GM23338 (cell line): ENCODE data around the gene E2F3. TPM values are rescaled to one million over a fixed set of nuclear protein-coding genes. Genes with fewer than 3 reads are reported as not detected.

Experiments
- ATAC-seq: fragments of 200-7000 bp; cut with Tn5 transposase; 3 replicates; pipeline ENCODE4 v1.9.1; 2020
- DNase-seq: peaks from one replicate; pipeline ENCODE4 v3.0.0-alpha.2; 2015; ENCODE audit warnings: low spot score
- H2AFZ ChIP-seq: fragments of 200-600 bp; sonication (generic); 2 replicates; pipeline ENCODE4 v1.8.0; 2016; ENCODE audit warnings: antibody characterized with exemption, mild to moderate bottlenecking, moderate library complexity
- H3F3A ChIP-seq: fragments of 200-600 bp; sonication (generic); replicated peaks from 2 replicates; pipeline ENCODE4 v1.8.0; 2017; ENCODE audit warnings: antibody characterized with exemption, mixed run types, low read depth
- H3K27ac ChIP-seq: fragments of 200-600 bp; sonication (generic); 2 replicates; pipeline ENCODE4 v1.6.1; 2016; ENCODE audit warnings: low read depth
- H3K27me3 ChIP-seq: fragments of 200-600 bp; sonication (generic); 2 replicates; pipeline ENCODE4 v1.8.0; 2016; ENCODE audit warnings: mild to moderate bottlenecking, mixed run types, moderate library complexity; ENCODE audit not compliant: insufficient read depth
- H3K36me3 ChIP-seq: fragments of 200-600 bp; sonication (generic); 2 replicates; pipeline ENCODE4 v1.8.0; 2016; ENCODE audit warnings: mild to moderate bottlenecking; ENCODE audit not compliant: insufficient read depth
- H3K4me1 ChIP-seq: fragments of 200-600 bp; sonication (generic); 2 replicates; pipeline ENCODE4 v1.8.0; 2016; ENCODE audit warnings: mild to moderate bottlenecking, moderate library complexity; ENCODE audit not compliant: insufficient read depth
- H3K4me2 ChIP-seq: fragments of 200-600 bp; sonication (generic); 2 replicates; pipeline ENCODE4 v1.7.1; 2017; ENCODE audit warnings: mixed run types
- H3K4me3 ChIP-seq: fragments of 200-600 bp; sonication (generic); 2 replicates; pipeline ENCODE4 v1.6.1; 2016; ENCODE audit warnings: mixed run types
- H3K79me2 ChIP-seq: fragments of 200-600 bp; sonication (generic); replicated peaks from 2 replicates; pipeline ENCODE4 v1.8.0; 2017; ENCODE audit warnings: mild to moderate bottlenecking; ENCODE audit not compliant: insufficient read depth
- H3K9me2 ChIP-seq: fragments of 200-600 bp; sonication (generic); 2 replicates; pipeline ENCODE4 v1.8.0; 2017; ENCODE audit not compliant: insufficient read depth
- H4K20me1 ChIP-seq: fragments of 200-600 bp; sonication (generic); replicated peaks from 2 replicates; pipeline ENCODE4 v1.8.0; 2017; ENCODE audit warnings: mild to moderate bottlenecking; ENCODE audit not compliant: insufficient read depth
- H3K27ac Mint-ChIP-seq: 2 replicates; pipeline ENCODE4 v1.8.0; 2020; ENCODE audit warnings: inconsistent platforms, mild to moderate bottlenecking, moderate library complexity, mixed read lengths
- H3K27me3 Mint-ChIP-seq: 3 replicates; pipeline ENCODE4 v1.8.0; 2022; ENCODE audit warnings: low read depth, mild to moderate bottlenecking, moderate library complexity, mixed read lengths, inconsistent platforms; ENCODE audit not compliant: insufficient read depth, poor library complexity
- H3K36me3 Mint-ChIP-seq: 3 replicates; pipeline ENCODE4 v1.8.0; 2021; ENCODE audit warnings: low read depth, mild to moderate bottlenecking, inconsistent platforms, moderate library complexity, mixed read lengths
- H3K4me1 Mint-ChIP-seq: 3 replicates; pipeline ENCODE4 v1.8.0; 2020; ENCODE audit warnings: mild to moderate bottlenecking, inconsistent platforms, mixed read lengths
- H3K4me3 Mint-ChIP-seq: 3 replicates; pipeline ENCODE4 v1.8.0; 2021; ENCODE audit warnings: moderate library complexity, mild to moderate bottlenecking, inconsistent platforms, mixed read lengths
- H3K9me3 Mint-ChIP-seq: 3 replicates; pipeline ENCODE4 v1.8.0; 2020; ENCODE audit warnings: moderate library complexity, mild to moderate bottlenecking, inconsistent platforms, mixed read lengths
- EZH2phosphoT487 ChIP-seq: fragments of 200-600 bp; sonication (generic); IDR thresholded peaks from one replicate; pipeline ENCODE4 v1.8.1; 2018; ENCODE audit warnings: antibody characterized with exemption; ENCODE audit not compliant: unreplicated experiment
- JUNB ChIP-seq: IDR thresholded peaks from one replicate; pipeline ENCODE4 v1.6.1; 2016; ENCODE audit warnings: antibody characterized with exemption; ENCODE audit not compliant: unreplicated experiment
- POLR2AphosphoS5 ChIP-seq: IDR thresholded peaks from 2 replicates; pipeline ENCODE4 v1.6.1; 2016; ENCODE audit warnings: antibody characterized with exemption, low read depth
- STAT1 ChIP-seq: IDR thresholded peaks from one replicate; pipeline ENCODE4 v1.6.1; 2016; ENCODE audit warnings: antibody characterized with exemption; ENCODE audit not compliant: unreplicated experiment
- ZNF114 ChIP-seq: fragments of 250-450 bp; sonication (Bioruptor Pico); IDR thresholded peaks from 2 replicates; pipeline ENCODE4 v1.5.0; 2020; ENCODE audit warnings: mild to moderate bottlenecking, moderate library complexity
- polyA plus RNA-seq: library from polyadenylated mRNA; unstranded; fragments of >200 nt; fragmentation: Nextera tagmentation; extraction: Ambion mirVana; gene quantifications from 2 replicates; pipeline ENCODE4 v1.2.1, GENCODE V29; 2016
- total RNA-seq: library from RNA; depleted of rRNA; stranded (reverse); fragments of >200 nt; shearing (Covaris generic); gene quantifications from 2 replicates; pipeline ENCODE4 v1.2.3, GENCODE V29; 2014
- TF ChIP-seq, protein P1 (sequence below): fragments of 250-450 bp; sonication (Bioruptor Pico); IDR thresholded peaks from 2 replicates; pipeline ENCODE4 v1.5.0; 2020; ENCODE audit warnings: mild to moderate bottlenecking, moderate library complexity

The E2F3 gene
- total and polyA plus RNA-seq, 2 experiments from 2014 or later: 27.2 to 33.5 TPM

DNA sequence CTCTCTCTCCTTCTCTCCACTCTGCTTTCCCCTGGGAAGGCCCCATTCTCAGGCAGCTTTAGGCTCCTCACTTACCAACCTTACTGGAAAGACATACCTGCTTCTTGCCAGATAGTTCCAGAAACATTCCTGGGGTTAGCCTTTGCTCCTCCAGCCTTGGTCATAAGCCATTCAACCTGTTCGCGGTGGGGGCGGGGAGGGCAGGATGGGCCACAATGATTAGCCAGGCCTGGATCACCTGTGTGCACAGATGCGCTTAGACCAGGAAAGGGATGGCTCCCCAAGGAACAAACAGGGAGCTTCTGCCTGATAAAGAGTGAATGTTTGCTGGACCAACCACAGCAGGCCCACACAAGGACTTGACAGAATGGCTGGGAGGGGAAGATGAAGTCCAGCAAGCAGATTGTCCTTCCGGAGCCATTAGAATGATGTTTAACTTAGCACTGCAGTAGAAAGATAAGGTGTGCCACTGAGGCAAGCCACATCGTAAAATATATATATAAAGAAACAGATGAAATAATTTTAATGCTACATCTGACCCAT lies 74.9 kb downstream of the E2F3 start:
- H3K9me2 ChIP-seq: no peaks in the 10 kb centered on the region
- no peak overlapping the region for H2AFZ ChIP-seq
- DNase-seq: no peak
- Mint-ChIP-seq H3K27ac (no peak overlapping the region), H3K36me3 (peaks cover 59% of the 10 kb centered on the region), H3K27me3 (no peaks in the 10 kb centered on the region), H3K4me3 (no peak overlapping the region), H3K9me3 (no peaks in the 10 kb centered on the region), H3K4me1 (peaks cover 3% of the 10 kb centered on the region)
- no peaks in the 10 kb centered on the region for H3K27me3 ChIP-seq
- TF ChIP-seq, protein P1, sequence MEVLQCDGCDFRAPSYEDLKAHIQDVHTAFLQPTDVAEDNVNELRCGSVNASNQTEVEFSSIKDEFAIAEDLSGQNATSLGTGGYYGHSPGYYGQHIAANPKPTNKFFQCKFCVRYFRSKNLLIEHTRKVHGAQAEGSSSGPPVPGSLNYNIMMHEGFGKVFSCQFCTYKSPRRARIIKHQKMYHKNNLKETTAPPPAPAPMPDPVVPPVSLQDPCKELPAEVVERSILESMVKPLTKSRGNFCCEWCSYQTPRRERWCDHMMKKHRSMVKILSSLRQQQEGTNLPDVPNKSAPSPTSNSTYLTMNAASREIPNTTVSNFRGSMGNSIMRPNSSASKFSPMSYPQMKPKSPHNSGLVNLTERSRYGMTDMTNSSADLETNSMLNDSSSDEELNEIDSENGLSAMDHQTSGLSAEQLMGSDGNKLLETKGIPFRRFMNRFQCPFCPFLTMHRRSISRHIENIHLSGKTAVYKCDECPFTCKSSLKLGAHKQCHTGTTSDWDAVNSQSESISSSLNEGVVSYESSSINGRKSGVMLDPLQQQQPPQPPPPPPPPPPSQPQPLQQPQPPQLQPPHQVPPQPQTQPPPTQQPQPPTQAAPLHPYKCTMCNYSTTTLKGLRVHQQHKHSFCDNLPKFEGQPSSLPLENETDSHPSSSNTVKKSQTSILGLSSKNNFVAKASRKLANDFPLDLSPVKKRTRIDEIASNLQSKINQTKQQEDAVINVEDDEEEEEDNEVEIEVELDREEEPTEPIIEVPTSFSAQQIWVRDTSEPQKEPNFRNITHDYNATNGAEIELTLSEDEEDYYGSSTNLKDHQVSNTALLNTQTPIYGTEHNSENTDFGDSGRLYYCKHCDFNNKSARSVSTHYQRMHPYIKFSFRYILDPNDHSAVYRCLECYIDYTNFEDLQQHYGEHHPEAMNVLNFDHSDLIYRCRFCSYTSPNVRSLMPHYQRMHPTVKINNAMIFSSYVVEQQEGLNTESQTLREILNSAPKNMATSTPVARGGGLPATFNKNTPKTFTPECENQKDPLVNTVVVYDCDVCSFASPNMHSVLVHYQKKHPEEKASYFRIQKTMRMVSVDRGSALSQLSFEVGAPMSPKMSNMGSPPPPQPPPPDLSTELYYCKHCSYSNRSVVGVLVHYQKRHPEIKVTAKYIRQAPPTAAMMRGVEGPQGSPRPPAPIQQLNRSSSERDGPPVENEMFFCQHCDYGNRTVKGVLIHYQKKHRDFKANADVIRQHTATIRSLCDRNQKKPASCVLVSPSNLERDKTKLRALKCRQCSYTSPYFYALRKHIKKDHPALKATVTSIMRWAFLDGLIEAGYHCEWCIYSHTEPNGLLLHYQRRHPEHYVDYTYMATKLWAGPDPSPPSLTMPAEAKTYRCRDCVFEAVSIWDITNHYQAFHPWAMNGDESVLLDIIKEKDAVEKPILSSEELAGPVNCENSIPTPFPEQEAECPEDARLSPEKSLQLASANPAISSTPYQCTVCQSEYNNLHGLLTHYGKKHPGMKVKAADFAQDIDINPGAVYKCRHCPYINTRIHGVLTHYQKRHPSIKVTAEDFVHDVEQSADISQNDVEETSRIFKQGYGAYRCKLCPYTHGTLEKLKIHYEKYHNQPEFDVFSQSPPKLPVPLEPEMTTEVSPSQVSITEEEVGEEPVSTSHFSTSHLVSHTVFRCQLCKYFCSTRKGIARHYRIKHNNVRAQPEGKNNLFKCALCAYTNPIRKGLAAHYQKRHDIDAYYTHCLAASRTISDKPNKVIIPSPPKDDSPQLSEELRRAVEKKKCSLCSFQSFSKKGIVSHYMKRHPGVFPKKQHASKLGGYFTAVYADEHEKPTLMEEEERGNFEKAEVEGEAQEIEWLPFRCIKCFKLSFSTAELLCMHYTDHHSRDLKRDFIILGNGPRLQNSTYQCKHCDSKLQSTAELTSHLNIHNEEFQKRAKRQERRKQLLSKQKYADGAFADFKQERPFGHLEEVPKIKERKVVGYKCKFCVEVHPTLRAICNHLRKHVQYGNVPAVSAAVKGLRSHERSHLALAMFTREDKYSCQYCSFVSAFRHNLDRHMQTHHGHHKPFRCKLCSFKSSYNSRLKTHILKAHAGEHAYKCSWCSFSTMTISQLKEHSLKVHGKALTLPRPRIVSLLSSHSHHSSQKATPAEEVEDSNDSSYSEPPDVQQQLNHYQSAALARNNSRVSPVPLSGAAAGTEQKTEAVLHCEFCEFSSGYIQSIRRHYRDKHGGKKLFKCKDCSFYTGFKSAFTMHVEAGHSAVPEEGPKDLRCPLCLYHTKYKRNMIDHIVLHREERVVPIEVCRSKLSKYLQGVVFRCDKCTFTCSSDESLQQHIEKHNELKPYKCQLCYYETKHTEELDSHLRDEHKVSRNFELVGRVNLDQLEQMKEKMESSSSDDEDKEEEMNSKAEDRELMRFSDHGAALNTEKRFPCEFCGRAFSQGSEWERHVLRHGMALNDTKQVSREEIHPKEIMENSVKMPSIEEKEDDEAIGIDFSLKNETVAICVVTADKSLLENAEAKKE (CRISPR knock-in tag): no peak
- TF ChIP-seq POLR2AphosphoS5 (no peak), STAT1 (no peak), ZNF114 (CRISPR knock-in tag) (no peak), JUNB (no peak)
- peak overlapping the region; percentile 74; the same call in 1 of the 2 replicates for H3K27ac ChIP-seq
- H3K79me2 ChIP-seq: peaks cover 88% of the 10 kb centered on the region
- no peak for ATAC-seq
- no peak overlapping the region for H3K4me2 ChIP-seq
- peaks cover 12% of the 10 kb centered on the region for H3K36me3 ChIP-seq
- H3K4me1 ChIP-seq: no peaks in the 10 kb centered on the region
- no peak overlapping the region for H3K4me3 ChIP-seq
- peaks cover 49% of the 10 kb centered on the region for H4K20me1 ChIP-seq
- H3F3A ChIP-seq: 0 out of 2 replicates have a peak, but pooled peaks cover 3% of the 10 kb centered on the region

DNA sequence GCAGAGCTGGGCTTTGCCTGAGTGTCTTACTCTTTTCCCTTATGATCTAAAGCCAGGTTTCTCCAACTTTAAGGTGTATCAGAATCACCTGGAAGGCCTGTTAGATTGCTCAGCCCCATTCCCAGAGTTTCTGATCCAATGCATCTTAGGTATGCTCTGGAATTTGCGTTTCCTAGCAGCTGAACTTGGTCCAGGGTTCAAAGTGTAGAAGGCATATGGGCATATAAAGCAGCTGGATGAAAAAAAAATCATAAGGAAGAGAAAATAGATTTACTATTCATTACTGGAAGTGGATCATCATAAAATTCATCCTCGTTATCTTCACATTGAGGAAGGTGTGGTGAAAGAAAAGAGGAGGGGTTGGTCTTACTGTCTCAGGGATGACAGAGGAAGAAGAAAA lies 75.8 kb downstream of the E2F3 start:
- DNase-seq (no peak), ATAC-seq (no peak)
- Histone ChIP-seq H3K4me1 (no peaks in the 10 kb centered on the region), H3K27ac (peak overlapping the region; percentile 74), H3F3A (0 out of 2 replicates have a peak, but pooled peaks cover 3% of the 10 kb centered on the region), H3K4me3 (no peak overlapping the region), H3K27me3 (no peaks in the 10 kb centered on the region), H2AFZ (no peak overlapping the region), H3K4me2 (no peak overlapping the region), H3K79me2 (peaks cover 82% of the 10 kb centered on the region), H4K20me1 (peaks cover 45% of the 10 kb centered on the region), H3K36me3 (peaks cover 19% of the 10 kb centered on the region), H3K9me2 (no peaks in the 10 kb centered on the region)
- no peaks in the 10 kb centered on the region for H3K9me3 Mint-ChIP-seq
- H3K27ac Mint-ChIP-seq: no peak overlapping the region
- peaks cover 4% of the 10 kb centered on the region for H3K4me1 Mint-ChIP-seq
- peaks cover 68% of the 10 kb centered on the region for H3K36me3 Mint-ChIP-seq
- no peak overlapping the region for H3K4me3 Mint-ChIP-seq
- H3K27me3 Mint-ChIP-seq: peaks cover 2% of the 10 kb centered on the region
- TF ChIP-seq ZNF114 (CRISPR knock-in tag): no peak
- TF ChIP-seq EZH2phosphoT487: no peak
- TF ChIP-seq, protein P1 (CRISPR knock-in tag): no peak
